ENCODE results near the gene MYH7. TPM values are rescaled to one million over a fixed set of nuclear protein-coding genes. Genes with fewer than 3 reads are reported as not detected.
"Not testable (repeated sequence)": the region's sequence is repeated elsewhere in the genome, so short reads cannot be mapped to it uniquely, and the experiment has no call there.

MYH7 gene
- total RNA-seq, 2 experiments from 2014 or later, result not detected

DNA sequence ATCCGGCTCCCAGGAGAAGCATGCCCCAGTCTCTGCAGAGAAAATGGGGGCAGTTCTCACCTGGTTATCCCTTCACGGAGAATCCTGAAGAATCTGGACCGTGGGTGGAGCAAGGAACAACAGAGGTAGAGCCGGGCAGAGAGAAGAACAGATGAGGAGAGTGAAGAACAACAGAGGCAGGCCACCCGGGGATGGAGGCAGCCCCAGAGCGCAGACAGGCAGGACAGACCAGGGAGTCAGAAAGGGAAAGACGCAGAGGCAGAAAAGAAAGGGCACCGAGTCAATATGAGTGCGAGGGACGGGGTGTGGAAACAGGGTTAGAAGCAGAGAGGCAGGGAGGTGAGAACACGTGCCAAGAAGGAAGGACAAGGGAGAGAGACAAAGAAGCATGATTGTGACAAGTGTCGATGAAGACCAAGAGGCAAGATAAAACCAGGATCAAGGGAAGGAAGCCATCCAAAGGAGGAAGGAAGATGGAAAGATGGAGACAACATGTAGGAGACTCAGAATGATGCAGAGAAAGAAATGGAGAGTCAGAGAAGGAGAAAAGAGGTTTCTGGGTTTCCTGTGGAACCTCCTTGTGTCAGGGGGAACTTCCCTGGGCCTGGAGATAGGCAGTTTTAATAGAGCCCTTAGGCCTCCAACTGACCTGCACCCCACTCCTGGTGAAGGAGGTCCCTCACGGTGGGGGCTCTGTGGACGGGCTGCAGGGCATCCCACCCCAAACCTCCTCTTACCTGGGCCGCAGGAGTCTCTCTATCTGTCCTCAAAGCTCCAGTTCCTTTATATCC is 27.7 kb downstream of the MYH7 start, which contains the start of gene MYH6:
Gene MYH6, minus strand, starts transcription at position 758 of the 791 bp plus-strand sequence. CDS start 1,050 bp downstream, outside the sequence.
- intact Hi-C loops (cut with micrococcal nuclease), result no loop called here
- no peaks in the 10 kb centered on the region for H3K27me3 Mint-ChIP-seq (ENCODE audit: low read depth)
- H3K36me3 Mint-ChIP-seq (ENCODE audit: low read depth), result no peaks in the 10 kb centered on the region
- no peak for DNase-seq
- no peaks in the 10 kb centered on the region for H3K4me1 Mint-ChIP-seq (ENCODE audit: low read depth)
- CTCF ChIA-PET, result no interaction called here
- H3K27ac Mint-ChIP-seq, result no peak within 1 kb of the TSS
- H3K4me3 Mint-ChIP-seq, result no peak within 1 kb of the TSS
- H3K9me3 Mint-ChIP-seq, result no peaks in the 10 kb centered on the region

DNA sequence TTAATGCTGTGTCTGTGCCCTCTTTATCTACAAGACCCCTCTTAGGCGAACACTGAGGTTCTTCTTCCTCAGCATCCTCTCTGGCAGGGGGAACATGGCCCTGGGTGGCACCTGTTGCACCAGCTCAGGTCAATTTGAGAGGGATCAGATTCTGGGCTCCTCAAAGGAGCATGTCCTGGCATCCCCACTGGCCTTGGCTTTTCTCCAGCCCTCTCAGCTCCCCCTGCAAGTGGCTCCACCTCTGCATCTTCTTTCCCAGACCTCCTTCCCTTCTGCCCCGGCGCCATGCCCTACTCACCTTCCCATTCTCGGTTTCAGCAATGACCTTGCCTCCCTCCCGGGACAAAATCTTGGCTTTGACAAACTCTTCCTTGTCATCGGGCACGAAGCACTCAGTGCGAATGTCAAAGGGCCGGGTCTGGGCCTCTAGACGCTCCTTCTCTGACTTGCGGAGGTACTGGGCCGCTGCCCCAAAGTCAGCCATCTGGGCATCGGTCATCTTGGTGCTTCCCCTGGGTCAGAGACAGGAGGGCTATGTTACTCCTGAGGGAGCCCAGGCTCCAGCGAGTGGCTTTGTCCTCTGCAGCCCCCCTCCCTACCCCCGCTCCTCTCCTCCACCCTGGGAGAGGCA is 28.6 kb downstream of the MYH7 start:
- intact Hi-C loops (cut with micrococcal nuclease), result no loop called here
- CTCF ChIA-PET, result no interaction called here
- Mint-ChIP-seq H3K9me3 (no peaks in the 10 kb centered on the region), H3K27ac (no peak overlapping the region), H3K36me3 (ENCODE audit: low read depth) (no peaks in the 10 kb centered on the region), H3K4me3 (no peak overlapping the region), H3K4me1 (ENCODE audit: low read depth) (no peaks in the 10 kb centered on the region), H3K27me3 (ENCODE audit: low read depth) (no peaks in the 10 kb centered on the region)
- no peak for DNase-seq

DNA sequence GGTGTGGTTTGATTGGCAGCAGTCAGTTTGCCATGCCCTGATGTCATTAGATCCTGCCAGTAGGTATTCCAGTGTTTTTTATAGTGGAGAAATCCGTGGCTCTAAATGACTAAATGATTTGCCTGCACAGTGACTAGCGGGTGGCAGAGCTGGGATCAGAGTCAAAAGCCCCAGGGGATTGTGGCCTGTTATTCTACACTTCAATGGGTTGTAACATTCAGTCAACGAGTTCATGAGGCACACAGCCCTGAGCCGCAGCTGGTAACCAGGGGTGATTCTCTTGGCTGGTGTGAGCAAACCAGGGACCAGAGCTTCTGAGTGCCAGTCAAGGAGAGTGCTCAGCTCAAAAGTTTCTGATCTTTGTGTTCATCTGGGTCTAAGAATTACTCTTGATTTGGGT is 29.2 kb downstream of the MYH7 start:
- no peak for DNase-seq
- CTCF ChIA-PET, result no interaction called here
- H3K9me3 Mint-ChIP-seq, result no peaks in the 10 kb centered on the region
- H3K4me1 Mint-ChIP-seq (ENCODE audit: low read depth), result no peaks in the 10 kb centered on the region
- H3K27ac Mint-ChIP-seq, result no peak overlapping the region
- H3K4me3 Mint-ChIP-seq, result no peak overlapping the region
- no peaks in the 10 kb centered on the region for H3K27me3 Mint-ChIP-seq (ENCODE audit: low read depth)
- no peaks in the 10 kb centered on the region for H3K36me3 Mint-ChIP-seq (ENCODE audit: low read depth)
- intact Hi-C loops (cut with micrococcal nuclease), result no loop called here

DNA sequence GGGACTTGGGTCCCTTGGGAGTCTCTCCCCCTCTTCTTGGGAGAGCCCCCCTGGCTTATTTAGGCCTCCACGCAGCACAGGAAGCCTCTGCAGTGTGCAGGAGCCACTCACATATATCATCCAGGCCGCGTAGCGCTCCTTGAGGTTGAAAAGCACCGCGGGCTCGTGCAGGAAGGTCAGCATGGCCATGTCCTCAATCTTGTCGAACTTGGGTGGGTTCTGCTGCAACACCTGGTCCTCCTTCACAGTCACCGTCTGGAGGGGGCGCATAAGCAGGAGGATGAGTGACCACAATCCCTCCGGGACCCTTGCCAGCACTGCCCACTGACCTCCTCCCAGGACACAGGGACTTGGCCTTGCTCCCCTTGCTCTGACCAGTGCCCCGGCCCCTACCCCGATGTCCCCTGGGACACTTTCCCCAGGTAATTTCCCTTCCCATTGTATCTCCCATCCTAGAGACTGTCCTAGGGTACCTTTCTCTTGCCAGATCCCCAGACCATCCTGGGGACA is 29.9 kb downstream of the MYH7 start:
- Mint-ChIP-seq H3K4me1 (ENCODE audit: low read depth) (no peaks in the 10 kb centered on the region), H3K27ac (no peak overlapping the region), H3K27me3 (ENCODE audit: low read depth) (no peaks in the 10 kb centered on the region), H3K9me3 (no peaks in the 10 kb centered on the region), H3K4me3 (no peak overlapping the region), H3K36me3 (ENCODE audit: low read depth) (no peaks in the 10 kb centered on the region)
- CTCF ChIA-PET, result no interaction called here
- no peak for DNase-seq
- intact Hi-C loops (cut with micrococcal nuclease), result no loop called here

DNA sequence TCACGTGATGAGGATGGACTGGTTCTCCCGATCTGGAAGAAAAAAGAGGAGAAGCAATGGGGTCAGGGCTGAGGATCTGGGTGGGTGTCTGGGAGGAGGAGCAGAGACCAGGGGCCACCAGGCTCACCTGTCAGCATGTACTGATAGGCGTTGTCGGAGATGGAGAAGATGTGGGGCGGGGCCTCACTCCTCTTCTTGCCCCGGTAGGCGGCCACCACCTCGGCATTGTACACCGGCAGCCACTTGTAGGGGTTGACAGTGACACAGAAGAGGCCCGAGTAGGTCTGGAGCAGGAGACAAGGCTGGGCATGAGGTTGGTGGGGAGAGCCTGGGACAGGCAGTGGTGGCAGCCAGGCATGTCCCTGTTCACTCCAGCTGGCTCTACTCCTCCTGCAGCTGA is 30.4 kb downstream of the MYH7 start:
- H3K36me3 Mint-ChIP-seq (ENCODE audit: low read depth), result no peaks in the 10 kb centered on the region
- no peaks in the 10 kb centered on the region for H3K4me1 Mint-ChIP-seq (ENCODE audit: low read depth)
- H3K27ac Mint-ChIP-seq, result no peak overlapping the region
- H3K9me3 Mint-ChIP-seq, result no peaks in the 10 kb centered on the region
- H3K27me3 Mint-ChIP-seq (ENCODE audit: low read depth), result no peaks in the 10 kb centered on the region
- CTCF ChIA-PET, result no interaction called here
- H3K4me3 Mint-ChIP-seq, result no peak overlapping the region
- no peak for DNase-seq
- intact Hi-C loops (cut with micrococcal nuclease), result no loop called here

DNA sequence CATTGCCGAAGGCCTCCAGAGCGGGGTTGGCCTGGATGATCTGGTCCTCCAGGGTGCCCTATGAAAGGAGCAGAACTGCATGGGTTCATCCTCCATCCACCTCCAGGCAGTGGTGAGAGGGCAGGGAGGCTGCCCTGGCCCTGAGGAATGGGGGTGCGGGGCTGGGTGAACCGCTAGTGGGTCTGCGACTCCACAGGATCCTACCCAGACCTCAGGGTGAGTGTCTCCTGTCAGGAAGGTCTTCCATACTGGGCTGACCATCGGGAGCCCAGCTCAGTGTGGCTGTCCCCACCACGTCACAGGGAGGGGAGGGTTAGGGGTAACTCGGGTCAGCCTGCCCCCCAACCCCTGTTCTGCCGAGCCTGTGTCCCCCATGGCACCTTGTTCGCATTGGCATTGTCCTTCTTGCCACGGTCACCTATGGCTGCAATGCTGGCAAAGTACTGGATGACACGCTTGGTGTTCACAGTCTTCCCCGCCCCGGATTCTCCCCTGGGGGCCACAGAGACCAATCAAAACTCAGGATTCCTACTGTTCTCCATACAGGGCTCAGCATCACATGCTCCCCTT is 31.0 kb downstream of the MYH7 start:
- H3K4me1 Mint-ChIP-seq (ENCODE audit: low read depth), result no peaks in the 10 kb centered on the region
- CTCF ChIA-PET, result no interaction called here
- no peak overlapping the region for H3K4me3 Mint-ChIP-seq
- H3K27ac Mint-ChIP-seq, result no peak overlapping the region
- no peak for DNase-seq
- H3K36me3 Mint-ChIP-seq (ENCODE audit: low read depth), result no peaks in the 10 kb centered on the region
- H3K9me3 Mint-ChIP-seq, result no peaks in the 10 kb centered on the region
- no peaks in the 10 kb centered on the region for H3K27me3 Mint-ChIP-seq (ENCODE audit: low read depth)
- intact Hi-C loops (cut with micrococcal nuclease), result no loop called here

DNA sequence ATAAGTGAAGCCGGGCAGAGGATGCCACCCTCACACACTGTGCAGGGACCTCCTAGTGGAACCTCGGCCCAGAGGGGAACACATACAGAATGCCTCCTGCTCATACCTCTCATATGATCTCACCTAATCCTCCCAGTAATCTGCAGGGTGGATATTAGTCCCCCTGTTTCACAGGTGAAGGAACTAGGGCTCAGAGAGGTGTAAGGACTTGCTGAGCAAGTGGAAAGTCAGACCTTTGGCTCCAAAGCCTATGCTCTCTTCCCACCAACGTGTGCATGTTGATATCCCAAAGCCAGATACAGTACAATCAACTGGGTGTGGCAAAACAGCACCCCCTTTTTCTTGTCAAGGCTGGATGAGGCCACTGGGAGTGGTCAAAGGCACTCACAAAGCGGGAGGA is 31.6 kb downstream of the MYH7 start:
- Mint-ChIP-seq H3K4me1 (ENCODE audit: low read depth) (no peaks in the 10 kb centered on the region), H3K27me3 (ENCODE audit: low read depth) (no peaks in the 10 kb centered on the region), H3K36me3 (ENCODE audit: low read depth) (no peaks in the 10 kb centered on the region), H3K4me3 (no peak overlapping the region), H3K27ac (no peak overlapping the region), H3K9me3 (no peaks in the 10 kb centered on the region)
- intact Hi-C loops (cut with micrococcal nuclease), result no loop called here
- CTCF ChIA-PET, result no interaction called here
- no peak for DNase-seq

DNA sequence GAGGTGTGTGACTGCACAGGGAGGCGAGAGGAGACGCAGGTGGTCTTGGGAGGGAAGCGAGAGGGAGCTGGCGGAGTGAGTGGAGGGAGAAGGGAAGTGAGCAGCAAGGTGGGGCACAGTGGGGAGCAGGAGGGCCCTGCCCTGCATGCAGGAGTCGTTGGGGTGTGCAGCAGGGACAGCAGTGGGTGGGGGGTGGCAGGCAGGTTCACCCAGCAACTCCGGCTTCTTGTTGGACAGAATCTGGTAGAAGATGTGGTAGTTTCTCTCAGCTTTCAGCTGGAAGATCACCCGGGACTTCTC is 32.4 kb downstream of the MYH7 start:
- H3K27me3 Mint-ChIP-seq (ENCODE audit: low read depth), result peaks cover 2% of the 10 kb centered on the region
- H3K36me3 Mint-ChIP-seq (ENCODE audit: low read depth), result no peaks in the 10 kb centered on the region
- H3K9me3 Mint-ChIP-seq, result no peaks in the 10 kb centered on the region
- H3K4me1 Mint-ChIP-seq (ENCODE audit: low read depth), result no peaks in the 10 kb centered on the region
- H3K27ac Mint-ChIP-seq, result no peak overlapping the region
- no peak for DNase-seq
- no peak overlapping the region for H3K4me3 Mint-ChIP-seq
- CTCF ChIA-PET, result no interaction called here
- intact Hi-C loops (cut with micrococcal nuclease), result no loop called here

DNA sequence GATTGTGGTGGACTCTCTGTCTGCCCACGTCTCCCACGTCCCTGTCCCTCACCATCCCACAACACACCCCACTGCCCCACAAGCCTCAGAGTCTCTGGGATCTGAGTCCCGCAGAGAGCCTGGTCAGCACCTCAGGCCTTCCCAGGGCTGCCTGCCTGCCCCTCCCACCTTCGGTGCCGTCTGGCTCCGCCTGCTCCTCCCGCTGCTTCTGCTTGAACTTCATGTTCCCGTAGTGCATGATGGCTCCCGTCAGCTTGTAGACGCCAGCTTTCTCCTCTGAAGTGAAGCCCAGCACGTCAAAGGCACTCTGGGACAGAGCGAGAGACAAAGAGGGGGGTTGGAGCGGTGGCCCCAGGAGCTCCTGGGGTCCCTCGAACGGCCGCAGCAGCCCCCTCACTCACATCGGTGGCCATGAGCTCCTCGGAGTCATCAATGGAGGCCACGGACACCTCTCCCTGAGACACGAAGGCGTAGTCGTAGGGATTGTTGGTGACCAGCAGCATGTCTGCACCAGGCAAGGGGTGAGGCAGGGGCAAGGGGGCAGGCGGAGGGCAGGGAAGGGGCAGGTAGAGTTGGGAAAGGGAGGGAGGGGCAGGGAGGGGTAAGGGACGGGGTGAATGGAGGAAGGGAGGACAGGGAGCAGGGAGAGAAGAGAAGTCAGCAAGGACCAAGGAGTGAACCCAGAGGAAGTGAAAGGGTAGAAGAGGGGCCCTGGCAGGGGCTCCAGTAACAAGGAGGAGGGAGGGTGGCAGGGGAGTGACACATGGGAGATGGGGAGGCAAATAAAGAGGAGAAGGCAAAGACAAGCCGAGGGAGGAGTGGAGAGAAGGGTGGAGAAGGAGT is 32.9 kb downstream of the MYH7 start:
- Mint-ChIP-seq H3K4me3 (no peak overlapping the region), H3K9me3 (no peaks in the 10 kb centered on the region), H3K4me1 (ENCODE audit: low read depth) (no peaks in the 10 kb centered on the region), H3K36me3 (ENCODE audit: low read depth) (no peaks in the 10 kb centered on the region), H3K27me3 (ENCODE audit: low read depth) (peaks cover 2% of the 10 kb centered on the region), H3K27ac (no peak overlapping the region)
- intact Hi-C loops (cut with micrococcal nuclease), result no loop called here
- DNase-seq, result no peak
- CTCF ChIA-PET, result no interaction called here

DNA sequence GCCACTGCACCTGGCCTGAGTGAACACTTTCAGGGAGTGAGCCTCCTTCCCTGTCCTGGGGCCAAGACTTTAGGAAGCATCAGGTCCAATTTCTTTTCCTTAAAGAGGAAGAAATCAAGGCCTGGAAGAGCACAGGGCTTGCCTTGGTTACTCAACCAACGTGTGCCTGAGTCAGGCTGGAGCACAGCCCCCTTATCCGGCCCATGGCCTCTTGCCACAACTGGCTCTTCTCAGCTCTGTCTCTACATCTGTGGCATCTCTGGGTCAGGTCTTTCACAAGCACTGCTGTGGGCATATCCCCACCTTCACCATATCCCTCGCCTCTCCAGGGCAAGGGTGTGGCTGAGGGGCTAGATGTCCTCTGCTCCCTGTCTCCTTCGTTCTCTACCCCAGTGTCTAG is 34.2 kb downstream of the MYH7 start:
- CTCF ChIA-PET, result no interaction called here
- no peaks in the 10 kb centered on the region for H3K9me3 Mint-ChIP-seq
- H3K36me3 Mint-ChIP-seq (ENCODE audit: low read depth), result no peaks in the 10 kb centered on the region
- no peak for DNase-seq
- H3K4me3 Mint-ChIP-seq, result no peak overlapping the region
- H3K27ac Mint-ChIP-seq, result no peak overlapping the region
- H3K4me1 Mint-ChIP-seq (ENCODE audit: low read depth), result no peaks in the 10 kb centered on the region
- intact Hi-C loops (cut with micrococcal nuclease), result no loop called here
- H3K27me3 Mint-ChIP-seq (ENCODE audit: low read depth), result peaks cover 2% of the 10 kb centered on the region

DNA sequence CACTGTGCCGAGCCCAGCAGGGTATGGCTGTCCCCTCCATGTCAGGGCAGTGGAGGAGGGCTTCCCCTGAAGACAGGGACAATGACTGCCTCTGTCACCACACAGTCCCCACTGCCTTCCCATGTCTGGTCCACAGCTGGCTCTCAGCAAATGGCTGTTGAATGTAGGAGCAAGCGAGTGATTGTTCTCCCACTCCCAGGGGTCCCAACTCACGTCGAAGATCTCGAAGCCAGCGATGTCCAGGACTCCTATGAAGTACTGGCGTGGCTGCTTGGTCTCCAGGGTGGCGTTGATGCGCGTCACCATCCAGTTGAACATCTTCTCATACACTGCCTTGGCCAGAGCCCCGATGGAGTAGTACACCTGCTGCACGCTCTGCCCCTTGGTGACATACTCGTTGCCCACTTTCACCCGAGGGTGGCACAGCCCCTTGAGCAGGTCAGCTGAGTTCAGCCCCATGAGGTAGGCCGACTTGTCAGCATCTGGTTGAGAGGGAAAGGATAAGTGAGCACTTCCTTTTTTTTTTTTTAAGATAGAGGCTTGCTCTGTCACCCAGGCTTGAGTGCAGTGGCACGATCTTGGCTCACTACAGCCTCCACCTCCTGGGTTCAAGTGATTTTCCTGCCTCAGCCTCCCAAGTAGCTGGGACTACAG is 34.8 kb downstream of the MYH7 start:
- DNase-seq; H3K4me1 Mint-ChIP-seq (ENCODE audit: low read depth); H3K4me3 Mint-ChIP-seq; intact Hi-C loops (cut with micrococcal nuclease); H3K9me3 Mint-ChIP-seq; H3K27ac Mint-ChIP-seq; H3K27me3 Mint-ChIP-seq (ENCODE audit: low read depth); H3K36me3 Mint-ChIP-seq (ENCODE audit: low read depth): not testable (repeated sequence)
- CTCF ChIA-PET, result interaction anchor here (0.6 kb wide), 1 partner anchor 236 kb away, joined by 3 read pairs; the partner anchor contains the start of gene DHRS2

DNA sequence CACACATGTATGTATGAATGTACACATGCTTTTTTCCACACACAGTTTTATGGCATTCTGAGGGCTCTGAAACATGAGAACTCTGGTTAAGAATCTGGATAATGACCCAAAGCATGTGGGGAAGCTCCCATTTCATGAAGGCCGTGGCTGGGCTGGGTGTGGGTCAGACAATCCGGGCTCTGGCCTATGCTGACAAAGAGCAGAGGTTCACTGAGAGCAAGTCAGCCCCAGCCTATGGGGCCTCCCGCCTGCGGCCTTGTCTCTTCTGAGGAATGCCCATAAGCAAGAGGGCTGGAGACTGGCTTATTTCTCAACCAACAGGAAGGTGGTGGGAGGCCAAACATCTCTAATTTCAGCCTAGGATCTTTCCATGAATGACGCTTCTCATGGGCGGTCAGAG is 35.9 kb downstream of the MYH7 start:
- intact Hi-C loops (cut with micrococcal nuclease), result no loop called here
- Mint-ChIP-seq H3K36me3 (ENCODE audit: low read depth) (no peaks in the 10 kb centered on the region), H3K27ac (no peak overlapping the region), H3K9me3 (no peaks in the 10 kb centered on the region), H3K4me3 (no peak overlapping the region), H3K4me1 (ENCODE audit: low read depth) (no peaks in the 10 kb centered on the region), H3K27me3 (ENCODE audit: low read depth) (peaks cover 2% of the 10 kb centered on the region)
- CTCF ChIA-PET, result no interaction called here
- no peak for DNase-seq
